Activated CD4-positive, alpha-beta T cell treated with anti-CD3 and anti-CD28 coated beads, Interleukin-2, amount 10 ng/mL, durations not matched to agents 7 days and 5 days (primary cell): ENCODE data around the gene TCEAL9. TPM values are rescaled to one million over a fixed set of nuclear protein-coding genes. Genes with fewer than 3 reads are reported as not detected.
"Not testable (repeated sequence)": the region's sequence is repeated elsewhere in the genome, so short reads cannot be mapped to it uniquely, and the experiment has no call there.

Experiments used
- CTCF ChIA-PET: fragments of 350-600 bp; sonication (Branson Sonifier 250); formaldehyde crosslinking; loops from one replicate; lab custom pipeline; 2021; ENCODE audit warnings: antibody characterized with exemption; lab: Charles Lee
- POLR2A ChIA-PET: fragments of 350-600 bp; sonication (Branson Sonifier 250); formaldehyde crosslinking; loops from one replicate; lab custom pipeline; 2021; ENCODE audit warnings: antibody characterized with exemption; lab: Charles Lee
- DNase-seq: peaks from one replicate; pipeline ENCODE4 v3.0.0-alpha.2; 2020
- H3K27ac Mint-ChIP-seq: one replicate; pipeline ENCODE4 v1.8.0; 2021; ENCODE audit warnings: mild to moderate bottlenecking, moderate library complexity, mixed read lengths
- H3K27me3 Mint-ChIP-seq: one replicate; pipeline ENCODE4 v1.8.0; 2021; ENCODE audit warnings: mixed read lengths
- H3K36me3 Mint-ChIP-seq: one replicate; pipeline ENCODE4 v1.8.0; 2021; ENCODE audit warnings: low read depth, mixed read lengths
- H3K4me1 Mint-ChIP-seq: one replicate; pipeline ENCODE4 v1.8.0; 2021; ENCODE audit warnings: mixed read lengths
- H3K4me3 Mint-ChIP-seq: one replicate; pipeline ENCODE4 v1.8.0; 2021; ENCODE audit warnings: mild to moderate bottlenecking, moderate library complexity, mixed read lengths
- H3K9me3 Mint-ChIP-seq: one replicate; pipeline ENCODE4 v1.8.0; 2021; ENCODE audit warnings: mixed read lengths
- total RNA-seq, 2 experiments: library from RNA; stranded (reverse); gene quantifications; one replicate each; pipeline ENCODE4 v1.2.3, GENCODE V29; 2021

The TCEAL9 gene
- total RNA-seq, 2 experiments from 2014 or later, result not detected

DNA sequence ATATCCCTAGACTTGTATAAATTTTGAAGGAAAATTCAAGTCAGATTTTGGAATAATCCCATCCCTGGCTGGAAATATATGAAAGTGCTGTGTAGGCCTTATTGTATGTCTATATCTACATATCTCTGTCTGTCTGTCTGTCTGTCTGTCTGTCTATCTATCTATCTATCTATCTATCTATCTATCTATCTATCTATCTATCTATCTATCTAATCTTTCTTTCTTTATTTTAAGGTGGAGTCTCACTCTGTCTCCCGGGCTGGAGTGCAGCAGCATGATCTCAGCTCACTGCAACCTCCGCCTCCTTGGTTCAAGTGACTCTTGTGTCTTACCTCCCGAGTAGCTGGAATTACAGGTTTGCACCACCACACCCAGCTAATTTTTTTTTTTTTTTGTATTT, 3.3 kb downstream of the TCEAL9 start:
- H3K27ac Mint-ChIP-seq, result not testable (repeated sequence)

DNA sequence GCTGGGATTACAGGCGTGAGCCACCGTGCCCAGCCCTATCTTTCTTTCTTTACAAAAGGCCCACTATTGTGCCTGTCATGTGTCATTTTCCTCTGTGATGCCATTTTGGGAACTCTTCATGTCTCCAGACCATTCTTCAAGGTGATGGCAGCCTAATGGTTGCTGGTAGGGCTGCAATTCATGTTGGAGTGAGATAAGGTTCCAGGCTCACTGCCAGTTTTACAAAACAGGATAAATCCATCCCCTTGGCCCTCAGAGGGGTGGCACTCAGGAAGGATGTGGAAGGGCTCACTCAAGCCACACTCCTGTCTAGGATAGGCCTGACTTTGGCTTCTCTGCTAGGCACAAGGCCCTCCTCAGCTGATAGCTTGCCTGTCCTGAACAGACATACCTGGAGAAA, 3.8 kb downstream of the TCEAL9 start:
- H3K4me1 Mint-ChIP-seq, result peaks cover 5% of the 10 kb centered on the region
- ChIA-PET CTCF (no interaction called here), POLR2A (no interaction called here)
- H3K27me3 Mint-ChIP-seq, result peaks cover 15% of the 10 kb centered on the region
- H3K36me3 Mint-ChIP-seq, result no peaks in the 10 kb centered on the region
- DNase-seq, result no peak
- H3K9me3 Mint-ChIP-seq, result no peaks in the 10 kb centered on the region
- H3K27ac Mint-ChIP-seq, result no peak overlapping the region
- H3K4me3 Mint-ChIP-seq, result no peak overlapping the region

More for the DNA sequence above, 3.3 kb downstream of the TCEAL9 start:
- H3K36me3 Mint-ChIP-seq, H3K4me3 Mint-ChIP-seq, H3K4me1 Mint-ChIP-seq, CTCF ChIA-PET, POLR2A ChIA-PET, H3K9me3 Mint-ChIP-seq, DNase-seq: not testable (repeated sequence)
- H3K27me3 Mint-ChIP-seq, result peaks cover 15% of the 10 kb centered on the region

DNA sequence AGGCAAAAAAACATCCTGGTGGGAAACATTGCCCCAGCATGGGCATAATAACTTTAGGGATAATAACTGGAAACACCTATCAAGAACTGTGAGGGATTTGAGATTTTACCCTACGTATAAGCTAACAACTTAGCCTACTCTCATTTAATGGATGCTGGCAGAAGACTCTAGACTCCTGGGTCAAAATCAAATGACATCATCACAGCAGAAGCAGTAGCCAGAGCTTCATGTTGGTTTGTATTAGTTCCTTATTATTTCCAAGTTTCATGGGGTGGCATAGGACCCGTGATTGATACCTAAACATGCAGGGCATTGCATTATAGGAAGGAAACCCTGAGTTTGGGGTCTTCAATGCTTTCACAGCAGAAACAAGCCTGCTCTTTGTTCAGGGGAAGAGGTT, 4.6 kb downstream of the TCEAL9 start:
- no peaks in the 10 kb centered on the region for H3K36me3 Mint-ChIP-seq
- DNase-seq, result no peak
- POLR2A ChIA-PET, result no interaction called here
- peaks cover 15% of the 10 kb centered on the region for H3K27me3 Mint-ChIP-seq
- peaks cover 2% of the 10 kb centered on the region for H3K4me1 Mint-ChIP-seq
- H3K4me3 Mint-ChIP-seq, result no peak overlapping the region
- H3K9me3 Mint-ChIP-seq, result no peaks in the 10 kb centered on the region
- CTCF ChIA-PET, result interaction anchor here (1.4 kb wide), 1 partner anchor 11 kb away, joined by 3 read pairs; no protein-coding TSS in a partner anchor
- H3K27ac Mint-ChIP-seq, result no peak overlapping the region

DNA sequence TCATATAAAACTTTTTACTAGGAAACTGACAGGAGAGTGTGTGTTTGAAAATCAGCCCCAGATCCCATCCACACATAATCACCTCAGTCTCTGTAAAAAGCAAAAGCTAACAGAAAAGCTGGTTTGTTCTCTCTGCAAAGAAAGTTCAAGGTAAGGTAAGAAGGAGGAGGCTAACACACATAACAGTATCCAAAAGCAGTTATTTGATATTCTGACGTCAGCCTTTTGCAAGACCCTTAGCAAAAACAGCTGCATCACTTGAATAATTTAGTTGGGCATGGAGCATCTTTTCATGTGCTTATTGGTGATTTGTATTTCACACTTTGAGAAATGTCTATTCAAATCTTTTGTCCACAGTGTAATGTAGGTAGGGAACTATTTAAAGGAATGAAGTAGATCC, 5.5 kb downstream of the TCEAL9 start:
- no peak overlapping the region for H3K27ac Mint-ChIP-seq
- no peak overlapping the region for H3K4me3 Mint-ChIP-seq
- H3K36me3 Mint-ChIP-seq, result no peaks in the 10 kb centered on the region
- POLR2A ChIA-PET, result no interaction called here
- no peaks in the 10 kb centered on the region for H3K4me1 Mint-ChIP-seq
- H3K9me3 Mint-ChIP-seq, result no peaks in the 10 kb centered on the region
- no peak for DNase-seq
- CTCF ChIA-PET, result interaction anchor here (1.4 kb wide), 1 partner anchor 10 kb away, joined by 3 read pairs; no protein-coding TSS in a partner anchor
- peaks cover 8% of the 10 kb centered on the region for H3K27me3 Mint-ChIP-seq

DNA sequence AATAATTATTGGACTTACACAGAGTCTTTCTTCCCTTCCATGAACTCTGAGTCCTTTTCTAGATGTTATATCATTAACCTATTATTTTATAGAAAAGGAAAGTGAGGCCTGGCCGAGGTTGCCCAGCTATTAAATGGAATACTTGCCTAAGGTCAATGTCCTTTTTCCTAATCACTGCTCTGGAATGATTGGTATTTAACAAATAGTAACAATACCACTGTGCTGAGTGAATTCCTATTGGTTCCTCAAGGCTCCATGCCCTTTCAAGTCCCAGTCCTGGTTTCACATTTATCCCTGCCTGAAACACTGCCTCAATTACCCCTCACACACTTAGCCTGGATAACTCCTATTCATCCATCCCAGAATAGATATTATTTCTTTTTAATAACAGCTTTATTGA, 6.2 kb downstream of the TCEAL9 start:
- H3K36me3 Mint-ChIP-seq, result no peaks in the 10 kb centered on the region
- CTCF ChIA-PET, result no interaction called here
- H3K9me3 Mint-ChIP-seq, result no peaks in the 10 kb centered on the region
- no peak for DNase-seq
- POLR2A ChIA-PET, result no interaction called here
- H3K27me3 Mint-ChIP-seq, result peaks cover 6% of the 10 kb centered on the region
- H3K4me1 Mint-ChIP-seq, result no peaks in the 10 kb centered on the region
- H3K4me3 Mint-ChIP-seq, result no peak overlapping the region
- H3K27ac Mint-ChIP-seq, result no peak overlapping the region

DNA sequence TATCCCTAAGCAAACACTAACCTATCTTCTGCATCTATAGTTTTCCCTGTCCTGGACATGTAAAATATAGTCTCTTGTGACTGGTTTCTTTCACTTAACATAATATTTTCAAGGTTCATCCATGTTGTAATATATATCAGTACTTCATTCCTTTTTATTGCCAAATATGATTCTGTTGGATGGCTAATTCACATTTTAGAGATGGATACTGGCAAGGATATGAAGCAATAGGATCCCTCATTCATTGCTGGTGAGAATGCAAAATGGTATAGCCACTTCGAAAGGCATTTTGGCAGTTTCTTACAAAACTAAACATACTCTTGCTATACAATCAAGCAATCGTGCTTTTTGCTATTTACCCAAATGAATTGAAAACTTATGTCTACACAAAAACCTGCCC, 6.7 kb downstream of the TCEAL9 start:
- Mint-ChIP-seq H3K9me3 (no peaks in the 10 kb centered on the region), H3K36me3 (no peaks in the 10 kb centered on the region), H3K27me3 (peaks cover 3% of the 10 kb centered on the region), H3K4me3 (no peak overlapping the region), H3K4me1 (no peaks in the 10 kb centered on the region), H3K27ac (no peak overlapping the region)
- CTCF ChIA-PET, result no interaction called here
- POLR2A ChIA-PET, result no interaction called here
- DNase-seq, result no peak

DNA sequence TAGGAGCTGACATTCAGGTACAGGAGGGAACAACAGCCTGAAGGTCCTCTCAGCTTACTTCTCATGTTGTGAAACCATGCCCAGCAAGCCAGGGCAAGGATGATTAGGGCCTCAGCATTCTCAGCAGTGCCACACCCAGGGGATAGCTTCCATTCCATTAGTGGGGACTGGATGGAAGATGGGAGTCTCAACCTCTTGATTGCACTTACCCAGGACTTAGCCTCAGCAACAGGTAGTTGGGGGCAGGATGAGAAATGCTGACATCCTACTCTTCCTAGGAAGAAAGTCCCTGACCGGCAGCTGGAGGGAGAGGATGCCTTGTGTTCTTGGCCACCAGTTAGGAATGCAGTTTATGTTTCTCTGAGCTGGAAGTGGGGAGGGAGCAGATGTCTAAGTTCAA, 11.2 kb downstream of the TCEAL9 start:
- H3K27me3 Mint-ChIP-seq, result peaks cover 1% of the 10 kb centered on the region
- no peaks in the 10 kb centered on the region for H3K4me1 Mint-ChIP-seq
- H3K27ac Mint-ChIP-seq, result no peak overlapping the region
- no peak overlapping the region for H3K4me3 Mint-ChIP-seq
- no peak for DNase-seq
- H3K9me3 Mint-ChIP-seq, result no peaks in the 10 kb centered on the region
- POLR2A ChIA-PET, result no interaction called here
- H3K36me3 Mint-ChIP-seq, result no peaks in the 10 kb centered on the region
- CTCF ChIA-PET, result interaction anchor here (1.1 kb wide), 1 partner anchor 96 kb away, joined by 5 read pairs; no protein-coding TSS in a partner anchor

DNA sequence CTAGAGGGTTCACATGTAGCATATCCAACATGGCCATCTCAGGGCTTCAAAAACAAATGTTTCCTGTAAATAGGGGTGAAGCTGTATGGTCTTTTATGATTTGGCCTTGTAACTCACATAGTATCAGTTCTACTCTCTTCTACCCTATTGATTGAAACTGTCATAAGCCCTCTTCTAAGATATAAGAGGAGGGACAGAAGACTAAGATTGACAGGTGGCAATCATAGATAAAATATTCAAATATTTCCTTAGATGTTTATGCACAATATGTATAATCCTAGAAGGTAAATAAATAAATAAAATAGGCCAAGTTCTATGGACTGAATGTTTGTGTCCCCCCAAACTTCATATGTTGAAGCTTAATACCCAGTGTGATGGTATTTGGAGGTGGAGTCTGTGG, 13.2 kb downstream of the TCEAL9 start:
- H3K36me3 Mint-ChIP-seq, result no peaks in the 10 kb centered on the region
- no peak for DNase-seq
- no peak overlapping the region for H3K27ac Mint-ChIP-seq
- peaks cover 1% of the 10 kb centered on the region for H3K27me3 Mint-ChIP-seq
- H3K9me3 Mint-ChIP-seq, result no peaks in the 10 kb centered on the region
- H3K4me1 Mint-ChIP-seq, result no peaks in the 10 kb centered on the region
- no peak overlapping the region for H3K4me3 Mint-ChIP-seq
- ChIA-PET POLR2A (no interaction called here), CTCF (no interaction called here)

DNA sequence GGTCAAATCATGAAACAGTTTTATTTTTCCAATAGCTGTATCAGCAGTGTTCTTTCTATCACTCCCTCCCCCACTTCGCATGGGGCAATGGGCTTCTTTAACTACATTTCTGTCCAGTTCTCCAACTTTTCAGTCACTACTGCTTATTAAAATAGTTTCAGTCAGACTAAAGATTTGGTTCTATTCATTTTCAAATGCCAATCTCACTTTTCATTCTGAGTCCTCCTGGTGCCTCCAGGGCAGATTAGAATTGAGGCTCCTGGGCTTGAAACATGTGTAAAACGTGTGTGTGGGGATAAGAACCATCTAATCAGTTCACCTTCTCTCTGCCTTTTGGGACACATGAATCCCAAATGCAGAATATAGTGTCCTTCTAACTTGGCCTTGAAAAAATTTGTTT, 16.6 kb downstream of the TCEAL9 start:
- Mint-ChIP-seq H3K27me3 (no peaks in the 10 kb centered on the region), H3K36me3 (no peaks in the 10 kb centered on the region), H3K9me3 (no peaks in the 10 kb centered on the region), H3K4me3 (no peak overlapping the region), H3K4me1 (peaks cover 4% of the 10 kb centered on the region), H3K27ac (no peak overlapping the region)
- no peak for DNase-seq
- CTCF ChIA-PET, result no interaction called here
- POLR2A ChIA-PET, result no interaction called here

DNA sequence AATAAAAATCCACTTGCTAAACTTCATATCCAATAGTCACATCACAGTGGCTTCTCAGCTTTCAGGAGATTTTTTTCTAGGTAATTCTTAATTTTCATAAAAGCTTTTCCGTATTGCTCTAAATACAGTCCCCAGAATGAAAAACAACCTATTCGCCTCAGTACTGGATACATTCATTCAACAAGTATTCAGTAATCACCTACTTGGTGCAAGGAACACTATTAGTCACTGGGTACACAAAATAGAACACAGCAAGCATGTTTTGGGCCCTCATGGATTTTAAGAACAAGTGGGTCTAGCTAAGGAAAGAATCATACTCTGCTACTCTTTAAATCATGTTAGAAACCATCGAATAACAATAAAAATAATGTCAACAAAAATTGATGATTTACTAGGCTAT, 17.3 kb downstream of the TCEAL9 start:
- Mint-ChIP-seq H3K36me3 (no peaks in the 10 kb centered on the region), H3K4me3 (no peak overlapping the region), H3K4me1 (peaks cover 4% of the 10 kb centered on the region), H3K27me3 (no peaks in the 10 kb centered on the region), H3K27ac (no peak overlapping the region), H3K9me3 (no peaks in the 10 kb centered on the region)
- ChIA-PET POLR2A (interaction anchor here (0.5 kb wide), 1 partner anchor 12 kb away, joined by 3 read pairs; no protein-coding TSS in a partner anchor), CTCF (no interaction called here)
- no peak for DNase-seq

DNA sequence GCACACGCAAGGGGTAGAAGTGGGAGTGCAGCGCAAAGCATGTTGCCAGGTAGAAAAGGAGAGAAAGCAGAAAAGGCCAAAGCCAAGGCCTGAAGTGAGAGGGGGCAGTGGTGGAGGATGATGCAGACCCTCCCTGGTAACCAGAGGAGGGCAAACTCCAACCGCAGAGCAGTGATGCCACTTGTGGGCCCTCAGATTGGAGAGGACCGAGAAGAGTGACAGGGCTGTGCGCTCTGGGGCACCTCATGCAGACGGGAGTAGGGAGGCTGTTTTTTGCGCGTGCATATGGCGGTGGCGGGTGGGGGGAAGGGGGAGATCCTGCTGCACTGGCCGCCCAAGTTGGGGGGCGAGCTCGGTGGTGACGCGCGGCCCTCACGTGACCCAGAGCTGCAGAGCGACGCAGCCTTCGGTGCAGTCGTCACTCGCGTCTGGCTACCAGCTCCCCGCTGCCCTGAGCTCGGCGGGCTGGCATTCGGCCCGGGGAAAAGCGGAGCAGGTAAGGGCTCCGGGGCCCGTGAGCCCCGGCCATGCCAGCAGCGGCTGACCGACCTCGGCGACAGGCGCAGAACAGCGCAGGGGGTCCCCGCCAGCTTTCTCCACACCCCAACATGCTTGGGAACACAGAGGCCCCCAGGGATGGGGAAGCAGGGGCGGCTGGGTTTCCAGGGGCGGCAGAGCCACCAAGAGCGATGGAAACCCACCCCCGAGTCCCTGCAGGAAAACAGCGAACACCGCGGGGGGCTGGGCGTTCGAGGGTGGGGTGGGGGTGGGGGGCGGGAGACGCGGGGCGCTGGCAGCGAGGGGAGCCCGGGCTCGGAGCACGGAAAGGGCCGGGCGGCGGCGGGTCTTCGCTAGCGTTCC, 20.0 kb downstream of the TCEAL9 start, which contains the start of gene BEX3:
BEX3 (plus strand) TSS at position 421 of the 861 bp plus-strand sequence. CDS start 984 bp downstream, outside the sequence.
- peak; percentile 6 for DNase-seq
- Mint-ChIP-seq H3K27ac (no peak within 1 kb of the TSS), H3K9me3 (no peaks in the 10 kb centered on the region), H3K4me3 (peak within 1 kb of the TSS; percentile 69), H3K4me1 (peaks cover 4% of the 10 kb centered on the region), H3K36me3 (no peaks in the 10 kb centered on the region), H3K27me3 (no peaks in the 10 kb centered on the region)
- POLR2A ChIA-PET, result no interaction called here
- CTCF ChIA-PET, result no interaction called here

DNA sequence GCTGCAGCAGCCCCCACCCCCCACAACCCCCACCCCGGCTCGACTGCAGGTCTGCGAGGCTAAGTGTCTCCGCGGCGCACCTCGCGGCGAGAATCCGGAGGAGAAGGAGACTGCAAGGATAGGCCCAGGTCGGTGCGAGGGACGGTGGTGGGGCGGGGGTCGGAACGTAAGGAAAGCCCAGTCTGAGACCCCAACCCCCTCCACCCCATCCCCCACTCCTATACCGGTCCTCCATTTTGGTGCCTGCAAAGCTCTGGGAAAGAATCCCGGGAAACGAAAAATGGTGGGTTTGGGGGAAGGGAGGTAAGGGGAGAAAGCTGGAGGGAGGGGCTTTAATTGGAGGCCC, 20.6 kb downstream of the TCEAL9 start:
- no peaks in the 10 kb centered on the region for H3K36me3 Mint-ChIP-seq
- ChIA-PET CTCF (no interaction called here), POLR2A (no interaction called here)
- no peaks in the 10 kb centered on the region for H3K9me3 Mint-ChIP-seq
- peaks cover 4% of the 10 kb centered on the region for H3K4me1 Mint-ChIP-seq
- peak overlapping the region; percentile 69 for H3K4me3 Mint-ChIP-seq
- H3K27ac Mint-ChIP-seq, result no peak overlapping the region
- no peaks in the 10 kb centered on the region for H3K27me3 Mint-ChIP-seq
- DNase-seq, result no peak

DNA sequence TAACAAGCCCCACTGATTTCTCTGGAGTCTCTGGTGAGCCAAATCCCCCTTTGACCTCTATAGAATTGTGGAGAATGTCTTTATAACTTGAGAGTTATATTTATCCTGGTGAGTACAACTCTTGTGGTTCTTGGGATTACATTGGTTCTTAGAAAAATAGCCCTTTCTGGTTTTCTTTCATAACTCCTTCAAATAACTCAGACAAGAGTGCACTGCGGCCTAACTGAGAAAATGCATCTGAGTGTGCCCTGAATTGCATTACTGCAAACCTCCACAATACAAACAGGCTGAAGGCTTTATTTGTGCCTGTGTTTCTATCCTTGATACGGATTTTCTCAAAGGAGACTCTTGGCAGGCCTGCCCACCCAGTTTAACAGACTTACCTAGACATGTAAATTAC, 22.7 kb downstream of the TCEAL9 start:
- Mint-ChIP-seq H3K27me3 (no peaks in the 10 kb centered on the region), H3K4me3 (no peak overlapping the region), H3K4me1 (peaks cover 4% of the 10 kb centered on the region), H3K36me3 (no peaks in the 10 kb centered on the region), H3K27ac (no peak overlapping the region), H3K9me3 (no peaks in the 10 kb centered on the region)
- ChIA-PET CTCF (no interaction called here), POLR2A (no interaction called here)
- DNase-seq, result no peak
